Activated CD8-positive, alpha-beta memory T cell treated with anti-CD3 and anti-CD28 coated beads, Interleukin-2, amount 50 U/mL, for 48 hours (primary cell): Measurements from ENCODE around the gene ALG12.
"Not testable (repeated sequence)": the region's sequence is repeated elsewhere in the genome, so short reads cannot be mapped to it uniquely, and the experiment has no call there.

ENCODE experiments used
- DNase-seq: peaks from one replicate; pipeline ENCODE4 v3.0.0-alpha.2; 2020

ALG12 gene

GRCh38 chr22:49861642-49862495 is 56.4 kb downstream of the ALG12 start:
- no peak for DNase-seq

- no peak for DNase-seq
Measured at GRCh38 chr22:49858827-49859226, 59.4 kb downstream of the ALG12 start.

- DNase-seq, result no peak
Measured at GRCh38 chr22:49856766-49857618, 61.2 kb downstream of the ALG12 start.

- no peak for DNase-seq
Measured at GRCh38 chr22:49856343-49856742, 61.9 kb downstream of the ALG12 start.

- no peak for DNase-seq
Measured at GRCh38 chr22:49855251-49855911, 62.9 kb downstream of the ALG12 start.

- peak; percentile 70 for DNase-seq
Measured at GRCh38 chr22:49853981-49854831, 64.0 kb downstream of the ALG12 start.

- DNase-seq, result peak; percentile 100
Measured at GRCh38 chr22:49852898-49853894, 65.0 kb downstream of the ALG12 start, which contains the start of gene ZBED4. Gene ZBED4 (plus strand): TSS chr22:49853844. CDS start chr22:49883663, 29,819 bp downstream.

- DNase-seq, result not testable (repeated sequence)
Measured at GRCh38 chr22:49852568-49852897, 65.7 kb downstream of the ALG12 start.

- no peak for DNase-seq
Measured at GRCh38 chr22:49850959-49851802, 67.1 kb downstream of the ALG12 start.
